Body of pancreas (tissue), 4 donors: Measurements from ENCODE around the gene PSMC5. TPM values are rescaled to one million over a fixed set of nuclear protein-coding genes. Genes with fewer than 3 reads are reported as not detected.

ENCODE experiments used
- ATAC-seq: fragments of 150-250 bp; one replicate; pipeline ENCODE4 v1.9.1; 2016
- DNase-seq, 4 donors: peaks; one replicate each; pipeline ENCODE4 v3.0.0-alpha.2; 2019
- H3K27ac ChIP-seq, 4 donors: fragments of 200-600 bp; sonication (generic); 1 replicate in 3 of 4; 2 replicates in 1 of 4; pipeline versions ENCODE4 v1.5.1 to v1.6.1; 2016 to 2019; ENCODE audit warnings: mild to moderate bottlenecking in 1 of 4, mixed read lengths in 1 of 4, moderate library complexity in 1 of 4
- H3K27me3 ChIP-seq, 2 donors: fragments of 200-600 bp; sonication (generic); one replicate each; pipeline ENCODE4 v1.6.0; 2016; ENCODE audit warnings: mild to moderate bottlenecking in 1 of 2
- H3K36me3 ChIP-seq, 2 donors: fragments of 200-600 bp; sonication (generic); replicated peaks in 1 of 2; 2 replicates each; pipeline ENCODE4 v1.5.1; 2016; ENCODE audit warnings: low read depth in 2 of 2; ENCODE audit not compliant: insufficient read depth in 1 of 2
- H3K4me1 ChIP-seq: fragments of 200-600 bp; sonication (generic); one replicate; pipeline ENCODE4 v1.6.0; 2016
- H3K4me3 ChIP-seq, 2 donors: fragments of 200-600 bp; sonication (generic); 1 replicate in 1 of 2; 2 replicates in 1 of 2; pipeline ENCODE4 v1.5.1; 2016 to 2019
- H3K9me3 ChIP-seq, 3 donors: fragments of 200-600 bp; sonication (generic); 1 replicate in 2 of 3; 2 replicates in 1 of 3; pipeline ENCODE4 v1.5.1; 2016
- CTCF ChIP-seq, 7 experiments: fragments of 450-650 bp in 4 of 7; fragments of 200-600 bp in 3 of 7; sonication (generic) in 3 of 7; IDR thresholded peaks; one replicate each; pipeline ENCODE4 v1.5.1; 2016 to 2019; ENCODE audit warnings: antibody characterized with exemption in 7 of 7
- POLR2A ChIP-seq, 3 donors: fragments of 450-650 bp; IDR thresholded peaks; one replicate each; pipeline ENCODE4 v1.6.1; 2016; ENCODE audit warnings: antibody characterized with exemption in 3 of 3, mild to moderate bottlenecking in 2 of 3
- WGBS, 2 donors: methylation state at CpG; one replicate each; pipeline ENCODE4 v1.1.5; 2017; 5-methylcytosine and 5-hydroxymethylcytosine counted together
- intact Hi-C: fragments of 100-400 bp; cut with DNase I; formaldehyde crosslinking; loops from one replicate; pipeline ENCODE4 v1.15.1; 2023
- total RNA-seq, 2 donors: library from RNA; depleted of rRNA; stranded (reverse); fragments of >200 nt; gene quantifications; one replicate each; pipeline ENCODE4 v1.1.0, GENCODE V29; 2016

Gene PSMC5
- total RNA-seq, 2 donors from 2014 or later, result 55.0 to 59.4 TPM

GRCh38 chr17:63832455-63832854 is 5.2 kb downstream of the PSMC5 start:
- intact Hi-C loops, result loop anchor here (10.0 kb wide), 1 partner anchor 58 kb away; the partner anchor contains the start of genes CCDC47 and DDX42
- peaks cover 39% of the 10 kb centered on the region for H3K4me1 ChIP-seq

GRCh38 chr17:63833026-63833740 is 6.0 kb downstream of the PSMC5 start:
- 82 to 84% methylated on average over 11 to 14 of the region's 14 CpGs for WGBS, 2 donors
- no peak for DNase-seq

More at GRCh38 chr17:63832455-63832854, 5.2 kb downstream of the PSMC5 start:
- DNase-seq, result no peak
- TF ChIP-seq POLR2A (IDR thresholded peaks at IDR 0.05), result no peak
- TF ChIP-seq CTCF (IDR thresholded peaks at IDR 0.05), result no peak
- ATAC-seq, result no peak
- no peak overlapping the region for H3K4me3 ChIP-seq
- H3K9me3 ChIP-seq, result no peaks in the 10 kb centered on the region
- peaks cover 11 to 43% of the 10 kb centered on the region in 2 donors for H3K36me3 ChIP-seq
- 68 to 79% methylated on average over 2 of the region's 2 CpGs for WGBS, 2 donors
- no peaks in the 10 kb centered on the region for H3K27me3 ChIP-seq
- no peak overlapping the region for H3K27ac ChIP-seq

GRCh38 chr17:63833741-63834373 is 6.6 kb downstream of the PSMC5 start:
- intact Hi-C loops, result loop anchor here (10.0 kb wide), 1 partner anchor 59 kb away; the partner anchor contains the start of genes CCDC47 and DDX42
- TF ChIP-seq POLR2A (IDR thresholded peaks at IDR 0.05), result no peak
- TF ChIP-seq CTCF (IDR thresholded peaks at IDR 0.05), result no peak
- Histone ChIP-seq H3K27ac (no peak overlapping the region), H3K4me1 (peaks cover 43% of the 10 kb centered on the region), H3K4me3 (no peak overlapping the region), H3K9me3 (no peaks in the 10 kb centered on the region), H3K36me3 (peaks cover 11 to 43% of the 10 kb centered on the region in 2 donors), H3K27me3 (no peaks in the 10 kb centered on the region)
- ATAC-seq (no peak), DNase-seq (no peak)
- WGBS, 2 donors, result 88 to 95% methylated on average over 13 to 15 of the region's 15 CpGs

More at GRCh38 chr17:63833026-63833740, 6.0 kb downstream of the PSMC5 start:
- TF ChIP-seq CTCF (IDR thresholded peaks at IDR 0.05) (no peak), POLR2A (IDR thresholded peaks at IDR 0.05) (no peak)
- Histone ChIP-seq H3K27me3 (no peaks in the 10 kb centered on the region), H3K4me1 (peaks cover 43% of the 10 kb centered on the region), H3K27ac (no peak overlapping the region), H3K4me3 (no peak overlapping the region), H3K36me3 (peaks cover 11 to 43% of the 10 kb centered on the region in 2 donors), H3K9me3 (no peaks in the 10 kb centered on the region)
- intact Hi-C loops, result loop anchor here (10.0 kb wide), 1 partner anchor 58 kb away; the partner anchor contains the start of genes CCDC47 and DDX42
- no peak for ATAC-seq

DNA sequence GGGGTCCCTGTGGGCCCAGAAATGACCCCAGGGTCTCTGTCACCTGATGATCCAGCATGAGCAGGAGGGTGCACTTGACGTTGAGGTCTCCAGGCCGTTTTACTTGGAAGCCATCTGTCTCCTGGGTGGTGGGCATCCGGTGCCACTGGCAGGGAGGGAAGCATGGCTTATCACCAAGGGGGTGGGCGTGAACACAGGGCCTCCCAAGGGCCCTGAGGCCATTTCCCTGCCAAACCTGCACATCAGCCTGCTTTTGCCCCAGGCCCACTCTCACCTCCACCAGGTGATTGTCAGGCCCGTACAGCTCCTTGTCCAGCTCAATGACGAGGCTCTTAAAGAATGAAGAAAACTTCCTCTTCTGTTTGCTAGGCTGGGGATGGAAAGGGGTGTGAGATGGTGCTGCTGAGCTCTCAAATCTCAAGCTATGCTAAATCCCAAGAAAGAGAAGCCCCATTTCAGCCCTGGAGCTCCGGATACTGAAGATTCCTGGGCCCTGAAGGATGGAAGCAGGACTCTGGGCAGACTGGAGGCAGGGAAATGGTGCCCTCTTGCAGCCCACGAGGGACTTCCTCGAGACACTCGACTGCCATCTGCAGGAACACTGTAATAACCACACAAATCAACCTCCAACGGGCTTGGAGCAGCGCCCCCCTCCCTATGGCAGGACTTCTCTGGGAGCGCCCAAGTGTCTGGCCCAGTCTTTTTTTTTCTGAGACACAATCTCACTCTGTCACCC is 7.4 kb downstream of the PSMC5 start:
- no peaks in the 10 kb centered on the region for H3K9me3 ChIP-seq
- H3K4me3 ChIP-seq, result no peak overlapping the region
- peak overlapping the region in 1 of 4 donors; percentile 40 for H3K27ac ChIP-seq
- peaks cover 43% of the 10 kb centered on the region for H3K4me1 ChIP-seq
- ATAC-seq (no peak), DNase-seq (peak; percentile 53 to 77 (median 58))
- TF ChIP-seq POLR2A (IDR thresholded peaks at IDR 0.05), result no peak
- peak in 6 of 7 experiments; percentile 18 to 55 (median 38) for TF ChIP-seq CTCF (IDR thresholded peaks at IDR 0.05)
- H3K36me3 ChIP-seq, result peaks cover 11 to 43% of the 10 kb centered on the region in 2 donors
- intact Hi-C loops, result loop anchor here (10.0 kb wide), 1 partner anchor 60 kb away; the partner anchor contains the start of genes CCDC47 and DDX42
- no peaks in the 10 kb centered on the region for H3K27me3 ChIP-seq
- 31 to 36% methylated on average over 9 to 13 of the region's 13 CpGs for WGBS, 2 donors
